NB4 (cell line): ENCODE results near the gene RYR2.

ENCODE experiments used
- CTCF ChIP-seq: IDR thresholded peaks from one replicate; pipeline ENCODE4 v1.5.1; 2012; ENCODE audit warnings: low read depth, low read length
- POLR2A ChIP-seq: IDR thresholded peaks from 2 replicates; pipeline ENCODE4 v1.6.1; 2011; ENCODE audit warnings: mild to moderate bottlenecking; ENCODE audit not compliant: insufficient read length; ENCODE audit errors: extremely low read depth

GRCh38 chr1:237390823-237391222 is 348.8 kb downstream of the RYR2 start:
- TF ChIP-seq CTCF (no peak), POLR2A (no peak)
